Mesenchymal stem cell (in vitro differentiated cells and primary cell): ENCODE measurements around the gene LIPG.
"Not testable (repeated sequence)": the region's sequence is repeated elsewhere in the genome, so short reads cannot be mapped to it uniquely, and the experiment has no call there.

Experiments used
- DNase-seq: peaks from one replicate; pipeline ENCODE4 v3.0.0-alpha.2; 2013
- H2AFZ ChIP-seq: one replicate; pipeline ENCODE4 v1.6.1; 2013; ENCODE audit warnings: low read depth, mild to moderate bottlenecking, control low read depth, inconsistent platforms, low read length, moderate library complexity
- H2AK5ac ChIP-seq: 2 replicates; pipeline ENCODE4 v1.6.1; 2013; ENCODE audit warnings: low read length, moderate library complexity, mild to moderate bottlenecking, inconsistent platforms; ENCODE audit not compliant: severe bottlenecking
- H2BK120ac ChIP-seq: one replicate; pipeline ENCODE4 v1.6.1; 2013; ENCODE audit warnings: low read depth, mild to moderate bottlenecking, inconsistent platforms, low read length, moderate library complexity
- H2BK12ac ChIP-seq, 2 experiments: one replicate each; pipeline ENCODE4 v1.6.1; 2013; ENCODE audit warnings: inconsistent platforms in 2 of 2, low read length in 2 of 2, mild to moderate bottlenecking in 2 of 2, moderate library complexity in 2 of 2, control low read depth in 1 of 2
- H2BK15ac ChIP-seq: one replicate; pipeline ENCODE4 v1.6.1; 2013; ENCODE audit warnings: mild to moderate bottlenecking, low read depth, inconsistent platforms; ENCODE audit not compliant: poor library complexity, severe bottlenecking
- H2BK5ac ChIP-seq: 2 replicates; pipeline ENCODE4 v1.6.1; 2013; ENCODE audit warnings: low read depth, mild to moderate bottlenecking, low read length, control low read depth, inconsistent platforms; ENCODE audit not compliant: poor library complexity, severe bottlenecking
- H3K14ac ChIP-seq, 2 experiments: one replicate each; pipeline ENCODE4 v1.6.1; 2013; ENCODE audit warnings: inconsistent platforms in 2 of 2, low read length in 2 of 2, control low read depth in 1 of 2, mild to moderate bottlenecking in 1 of 2, moderate library complexity in 1 of 2
- H3K18ac ChIP-seq, 2 experiments: one replicate each; pipeline ENCODE4 v1.6.1; 2013; ENCODE audit warnings: inconsistent platforms in 2 of 2, low read length in 2 of 2, control low read depth in 1 of 2, low read depth in 1 of 2, mild to moderate bottlenecking in 1 of 2
- H3K23ac ChIP-seq, 2 experiments: one replicate each; pipeline ENCODE4 v1.6.1; 2013; ENCODE audit warnings: inconsistent platforms in 2 of 2, low read length in 2 of 2, mild to moderate bottlenecking in 2 of 2, moderate library complexity in 2 of 2, control low read depth in 1 of 2
- H3K27ac ChIP-seq: 2 replicates; pipeline ENCODE4 v1.5.1; 2013; ENCODE audit warnings: mild to moderate bottlenecking, moderate library complexity, low read length, control low read depth, inconsistent platforms; ENCODE audit not compliant: poor library complexity, severe bottlenecking
- H3K27me3 ChIP-seq, 2 experiments: 2 replicates each; pipeline versions ENCODE4 v1.6.1 to v1.7.0; 2013; ENCODE audit warnings: low read length in 2 of 2, mild to moderate bottlenecking in 2 of 2, moderate library complexity in 2 of 2, control low read depth in 1 of 2, inconsistent platforms in 1 of 2; ENCODE audit not compliant: control insufficient read depth in 1 of 2, insufficient read depth in 1 of 2
- H3K36me3 ChIP-seq, 2 experiments: 2 replicates each; pipeline versions ENCODE4 v1.6.1 to v1.7.0; 2013; ENCODE audit warnings: low read length in 2 of 2, control low read depth in 1 of 2, inconsistent platforms in 1 of 2, low read depth in 1 of 2, mild to moderate bottlenecking in 1 of 2; ENCODE audit not compliant: insufficient read depth in 2 of 2, control insufficient read depth in 1 of 2
- H3K4ac ChIP-seq, 2 experiments: one replicate each; pipeline ENCODE4 v1.6.1; 2013; ENCODE audit warnings: inconsistent platforms in 2 of 2, low read length in 2 of 2, mild to moderate bottlenecking in 2 of 2, moderate library complexity in 2 of 2, control low read depth in 1 of 2, low read depth in 1 of 2
- H3K4me1 ChIP-seq: 2 replicates; pipeline ENCODE4 v1.6.1; 2013; ENCODE audit warnings: low read depth, low read length, control low read depth; ENCODE audit not compliant: control insufficient read depth, insufficient read depth
- H3K4me2 ChIP-seq: 2 replicates; pipeline ENCODE4 v1.6.1; 2013; ENCODE audit warnings: low read length, mild to moderate bottlenecking, inconsistent platforms; ENCODE audit not compliant: poor library complexity, severe bottlenecking
- H3K4me3 ChIP-seq, 2 experiments: 2 replicates each; pipeline versions ENCODE4 v1.5.1 to v1.7.0; 2013; ENCODE audit warnings: low read length in 2 of 2, mild to moderate bottlenecking in 2 of 2, control low read depth in 1 of 2, low read depth in 1 of 2; ENCODE audit not compliant: insufficient read depth in 1 of 2
- H3K79me1 ChIP-seq: replicated peaks from 2 replicates; pipeline ENCODE4 v1.6.1; 2013; ENCODE audit warnings: mild to moderate bottlenecking, control low read depth, low read length, inconsistent platforms; ENCODE audit not compliant: poor library complexity, severe bottlenecking
- H3K9ac ChIP-seq: 2 replicates; pipeline ENCODE4 v1.7.0; 2013; ENCODE audit warnings: mild to moderate bottlenecking, low read length, moderate library complexity
- H3K9me3 ChIP-seq: 2 replicates; pipeline ENCODE4 v1.7.0; 2013; ENCODE audit warnings: mild to moderate bottlenecking, low read length; ENCODE audit not compliant: control insufficient read depth
- H4K8ac ChIP-seq: one replicate; pipeline ENCODE4 v1.6.1; 2013; ENCODE audit warnings: inconsistent platforms, mild to moderate bottlenecking, low read length, moderate library complexity
- H4K91ac ChIP-seq: one replicate; pipeline ENCODE4 v1.6.1; 2013; ENCODE audit warnings: mild to moderate bottlenecking, low read length, inconsistent platforms
- WGBS: methylation state at CpG from one replicate; pipeline ENCODE4 v1.1.7; 2013; ENCODE audit warnings: mixed read lengths; 5-methylcytosine and 5-hydroxymethylcytosine counted together

LIPG gene

DNA sequence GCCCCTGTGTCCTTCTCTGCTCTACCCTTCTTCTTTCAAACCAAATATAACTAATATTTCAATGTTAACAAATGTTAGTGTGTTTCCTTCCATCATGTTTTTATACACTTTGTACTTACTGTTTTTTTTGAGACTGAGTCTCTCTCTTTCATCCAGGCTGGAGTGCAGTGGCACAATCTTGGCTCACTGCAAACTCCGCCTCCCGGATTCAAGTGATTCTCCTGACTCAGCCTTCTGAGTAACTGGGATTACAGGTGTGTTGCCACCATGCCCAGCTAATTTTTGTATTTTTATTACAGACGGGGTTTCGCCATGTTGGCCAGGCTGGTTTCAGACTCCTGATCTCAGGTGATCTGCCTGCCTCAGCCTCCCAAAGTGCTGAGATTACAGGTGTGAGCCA is 23.1 kb downstream of the LIPG start:
- not testable (repeated sequence) for H2AK5ac ChIP-seq, H2BK120ac ChIP-seq, H3K4me3 ChIP-seq, H3K4me1 ChIP-seq, H3K79me1 ChIP-seq, H2BK12ac ChIP-seq, H4K8ac ChIP-seq, H3K18ac ChIP-seq, H3K9me3 ChIP-seq, H3K23ac ChIP-seq, H2AFZ ChIP-seq, H4K91ac ChIP-seq, H3K27ac ChIP-seq, H3K14ac ChIP-seq, H2BK5ac ChIP-seq, H2BK15ac ChIP-seq, H3K27me3 ChIP-seq, H3K9ac ChIP-seq, H3K4me2 ChIP-seq, DNase-seq, H3K4ac ChIP-seq
- 96% methylated on average over 4 of the region's 4 CpGs for WGBS
- peaks cover 0 to 35% of the 10 kb centered on the region in 2 experiments for H3K36me3 ChIP-seq

- Histone ChIP-seq H3K9me3 (no peaks in the 10 kb centered on the region), H3K4me3 (no peak overlapping the region), H3K14ac (no peak overlapping the region), H3K27ac (no peak overlapping the region), H3K27me3 (peaks cover 0 to 6% of the 10 kb centered on the region in 2 experiments), H2AFZ (no peak overlapping the region), H3K9ac (no peak overlapping the region), H3K36me3 (peaks cover 0 to 41% of the 10 kb centered on the region in 2 experiments), H2BK120ac (no peak overlapping the region), H2BK15ac (no peak overlapping the region), H2BK5ac (no peak overlapping the region), H3K4ac (no peak overlapping the region), H4K91ac (no peak overlapping the region), H3K4me2 (no peak overlapping the region), H3K23ac (no peak overlapping the region), H3K79me1 (no peaks in the 10 kb centered on the region), H4K8ac (no peak overlapping the region), H2AK5ac (no peak overlapping the region), H3K18ac (no peak overlapping the region), H3K4me1 (peaks cover 4% of the 10 kb centered on the region), H2BK12ac (no peak overlapping the region)
- peak; percentile 33 for DNase-seq
- WGBS, result 67% methylated on average over 9 of the region's 9 CpGs
Observed at GRCh38 chr18:49585781-49586663, 24.2 kb downstream of the LIPG start.

DNA sequence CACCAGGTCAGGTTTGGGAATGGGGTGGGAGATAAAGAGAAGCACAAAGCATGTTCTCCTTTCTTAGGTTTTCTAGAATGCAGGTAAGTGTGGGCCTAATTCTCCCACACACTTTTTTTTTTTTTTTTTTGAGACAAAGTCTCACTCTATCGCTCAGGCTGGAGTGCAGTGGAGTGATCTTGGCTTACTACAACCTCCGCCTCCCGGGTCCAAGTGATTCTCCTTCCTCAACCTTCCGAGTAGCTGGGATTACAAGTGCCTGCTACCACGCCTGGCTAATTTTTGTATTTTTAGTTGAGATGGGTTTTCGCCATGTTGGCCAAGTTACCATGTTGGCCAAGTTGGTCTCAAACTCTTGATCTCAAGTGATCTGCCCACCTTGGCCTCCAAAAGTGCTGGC is 26.3 kb downstream of the LIPG start:
- no peaks in the 10 kb centered on the region for H3K27me3 ChIP-seq
- no peak overlapping the region for H2AK5ac ChIP-seq
- no peaks in the 10 kb centered on the region for H3K9me3 ChIP-seq
- no peak overlapping the region for H2AFZ ChIP-seq
- H3K4ac ChIP-seq, result no peak overlapping the region
- no peak overlapping the region for H3K4me3 ChIP-seq
- no peak overlapping the region for H4K91ac ChIP-seq
- H3K4me1 ChIP-seq, result peaks cover 2% of the 10 kb centered on the region
- no peak overlapping the region for H2BK120ac ChIP-seq
- no peak overlapping the region for H3K23ac ChIP-seq
- H4K8ac ChIP-seq, result no peak overlapping the region
- H3K4me2 ChIP-seq, result no peak overlapping the region
- H2BK15ac ChIP-seq, result no peak overlapping the region
- no peak overlapping the region for H3K14ac ChIP-seq
- H2BK12ac ChIP-seq, result no peak overlapping the region
- no peak for DNase-seq
- no peak overlapping the region for H2BK5ac ChIP-seq
- H3K79me1 ChIP-seq, result no peaks in the 10 kb centered on the region
- H3K9ac ChIP-seq, result no peak overlapping the region
- no peak overlapping the region for H3K27ac ChIP-seq
- WGBS, result 98% methylated on average over 6 of the region's 6 CpGs
- H3K36me3 ChIP-seq, result peaks cover 0 to 34% of the 10 kb centered on the region in 2 experiments
- no peak overlapping the region for H3K18ac ChIP-seq

- 96% methylated on average over 8 of the region's 12 CpGs for WGBS
- H3K4ac ChIP-seq, result no peak overlapping the region
- H3K4me3 ChIP-seq, result no peak overlapping the region
- no peak overlapping the region for H3K9ac ChIP-seq
- peaks cover 0 to 26% of the 10 kb centered on the region in 2 experiments for H3K36me3 ChIP-seq
- no peak overlapping the region for H2BK12ac ChIP-seq
- no peak overlapping the region for H2AK5ac ChIP-seq
- H3K27me3 ChIP-seq, result no peaks in the 10 kb centered on the region
- no peak overlapping the region for H3K14ac ChIP-seq
- H2BK5ac ChIP-seq, result no peak overlapping the region
- H3K23ac ChIP-seq, result no peak overlapping the region
- H3K4me1 ChIP-seq, result peaks cover 2% of the 10 kb centered on the region
- H3K4me2 ChIP-seq, result no peak overlapping the region
- H4K91ac ChIP-seq, result no peak overlapping the region
- no peak overlapping the region for H2BK120ac ChIP-seq
- DNase-seq, result no peak
- no peaks in the 10 kb centered on the region for H3K9me3 ChIP-seq
- H4K8ac ChIP-seq, result no peak overlapping the region
- H3K79me1 ChIP-seq, result no peaks in the 10 kb centered on the region
- H2AFZ ChIP-seq, result no peak overlapping the region
- H2BK15ac ChIP-seq, result no peak overlapping the region
- no peak overlapping the region for H3K27ac ChIP-seq
- H3K18ac ChIP-seq, result no peak overlapping the region
Observed at GRCh38 chr18:49588971-49589370, 27.1 kb downstream of the LIPG start.
